Adrenal gland (tissue), 12 donors: ENCODE results near the gene NAA10. TPM values are rescaled to one million over a fixed set of nuclear protein-coding genes. Genes with fewer than 3 reads are reported as not detected.

Experiments used
- DNase-seq, 7 donors: peaks; one replicate each; pipeline ENCODE4 v3.0.0-alpha.2; 2019 to 2020
- H3K27ac ChIP-seq, 5 donors: fragments of 200-600 bp; sonication (generic) in 4 of 5; 1 replicate in 3 of 5; 2 replicates in 2 of 5; pipeline versions ENCODE4 v1.5.1 to v1.8.0; 2016 to 2020; ENCODE audit warnings: mild to moderate bottlenecking in 1 of 5
- H3K27me3 ChIP-seq: fragments of 200-600 bp; 2 replicates; pipeline ENCODE4 v1.8.0; 2021
- H3K36me3 ChIP-seq, 2 donors: fragments of 200-600 bp; replicated peaks in 1 of 2; 1 replicate in 1 of 2; 2 replicates in 1 of 2; pipeline versions ENCODE4 v1.5.1 to v1.8.0; 2018 to 2022
- H3K4me1 ChIP-seq, 2 donors: fragments of 200-600 bp; replicated peaks in 1 of 2; 1 replicate in 1 of 2; 2 replicates in 1 of 2; pipeline versions ENCODE4 v1.5.1 to v1.8.0; 2018 to 2021
- H3K4me3 ChIP-seq, 4 donors: fragments of 200-600 bp; sonication (generic) in 3 of 4; one replicate each; pipeline ENCODE4 v1.5.1; 2016 to 2018
- H3K9me3 ChIP-seq, 3 donors: fragments of 200-600 bp; sonication (generic) in 1 of 3; replicated peaks in 1 of 3; 1 replicate in 2 of 3; 2 replicates in 1 of 3; pipeline versions ENCODE4 v1.5.1 to v1.8.0; 2016 to 2021
- POLR2A ChIP-seq, 2 donors: fragments of 450-650 bp; IDR thresholded peaks; one replicate each; pipeline ENCODE4 v1.6.1; 2017; ENCODE audit warnings: antibody characterized with exemption in 2 of 2, mild to moderate bottlenecking in 2 of 2, moderate library complexity in 1 of 2
- whole genome bisulfite sequencing, 4 donors: extraction: QIAGEN DNeasy Blood & Tissue Kit in 2 of 4; methylation state at CpG; one replicate each; pipeline versions ENCODE4 v1.1.5 to v1.1.7; 2013 to 2017; 5-methylcytosine and 5-hydroxymethylcytosine counted together
- intact Hi-C, 2 donors: fragments of 100-400 bp; cut with DNase I; formaldehyde crosslinking; loops; one replicate each; pipeline versions ENCODE4 v1.14.1 to v1.15.0; 2022 to 2023
- polyA plus RNA-seq, 3 donors: library from polyadenylated mRNA; stranded (reverse); fragments of 200-250 nt in 2 of 3; fragments of 350-450 nt in 1 of 3; fragmentation: Illumina TruSeq in 1 of 3; extraction: RNeasy Lipid Tissue Mini Kit (QIAGEN cat#74804) in 1 of 3; gene quantifications; one replicate each; pipeline ENCODE4 v1.2.3, GENCODE V29; 2013 to 2014
- total RNA-seq, 9 donors: library from RNA; depleted of rRNA in 4 of 9; stranded (reverse); fragments of >200 nt in 4 of 9; fragments of 120-200 nt in 1 of 9; fragmentation: NEBNext Ultra II Directional in 1 of 9; extraction: Animal tissue kit (Norgen Biotek cat#: 25700) in 1 of 9; gene quantifications; one replicate each; pipeline versions ENCODE4 v1.1.0 to v1.2.4, GENCODE V29; 2013 to 2023
- TF ChIP-seq, protein P1 (sequence below), 6 experiments: fragments of 450-650 bp in 4 of 6; fragments of 200-600 bp in 2 of 6; sonication (generic) in 1 of 6; IDR thresholded peaks; 1 replicate in 5 of 6; 2 replicates in 1 of 6; pipeline versions ENCODE4 v1.5.1 to v1.8.0; 2016 to 2021; ENCODE audit warnings: antibody characterized with exemption in 6 of 6, mild to moderate bottlenecking in 2 of 6, moderate library complexity in 1 of 6
- donor health status: healthy with polysubstance abuse.
- donor health status: Bipolar disorder and iron deficiency.
- donor health status: DM: yes; HTN: yes; CAD: no.
- donor health status: DM: no; HTN: no; CAD: no.
- donor health status: DM: no; HTN: no; CAD: no.
- donor health status: DM: yes; HTN: yes; CAD: no.

NAA10 gene
- total and polyA plus RNA-seq, 12 donors: 60.0 to 287 (median 97.8) TPM

DNA sequence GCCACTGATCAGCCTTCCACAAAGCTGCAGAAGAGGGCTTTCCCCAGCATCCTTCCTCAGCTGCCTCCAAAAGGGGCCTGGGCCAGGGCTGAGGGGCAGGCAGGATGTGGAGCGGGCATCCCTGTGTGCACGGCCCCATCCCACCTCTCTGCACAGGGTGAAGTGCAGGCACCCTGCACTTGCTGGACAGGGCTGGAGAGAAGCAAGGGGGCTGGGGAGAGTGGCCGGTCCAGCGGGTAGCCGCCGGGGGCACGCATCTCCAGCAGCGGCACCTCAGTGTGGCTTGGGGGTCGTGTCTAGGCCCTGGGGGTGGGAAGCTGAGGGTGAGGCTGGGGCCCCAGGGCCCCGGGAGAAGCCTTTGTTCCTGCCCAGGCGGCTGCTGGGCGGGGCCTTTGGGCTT lies 27.4 kb downstream of the NAA10 start:
- Histone ChIP-seq H3K9me3 (no peaks in the 10 kb centered on the region), H3K36me3 (no peaks in the 10 kb centered on the region), H3K4me1 (no peaks in the 10 kb centered on the region), H3K27ac (no peak overlapping the region), H3K4me3 (no peak overlapping the region), H3K27me3 (peaks cover 22% of the 10 kb centered on the region)
- WGBS, 4 donors: 78 to 82% methylated on average over 12 of the region's 12 CpGs; no CpG with 5 or more reads in 2 of the 4 donors
- TF ChIP-seq, protein P1, sequence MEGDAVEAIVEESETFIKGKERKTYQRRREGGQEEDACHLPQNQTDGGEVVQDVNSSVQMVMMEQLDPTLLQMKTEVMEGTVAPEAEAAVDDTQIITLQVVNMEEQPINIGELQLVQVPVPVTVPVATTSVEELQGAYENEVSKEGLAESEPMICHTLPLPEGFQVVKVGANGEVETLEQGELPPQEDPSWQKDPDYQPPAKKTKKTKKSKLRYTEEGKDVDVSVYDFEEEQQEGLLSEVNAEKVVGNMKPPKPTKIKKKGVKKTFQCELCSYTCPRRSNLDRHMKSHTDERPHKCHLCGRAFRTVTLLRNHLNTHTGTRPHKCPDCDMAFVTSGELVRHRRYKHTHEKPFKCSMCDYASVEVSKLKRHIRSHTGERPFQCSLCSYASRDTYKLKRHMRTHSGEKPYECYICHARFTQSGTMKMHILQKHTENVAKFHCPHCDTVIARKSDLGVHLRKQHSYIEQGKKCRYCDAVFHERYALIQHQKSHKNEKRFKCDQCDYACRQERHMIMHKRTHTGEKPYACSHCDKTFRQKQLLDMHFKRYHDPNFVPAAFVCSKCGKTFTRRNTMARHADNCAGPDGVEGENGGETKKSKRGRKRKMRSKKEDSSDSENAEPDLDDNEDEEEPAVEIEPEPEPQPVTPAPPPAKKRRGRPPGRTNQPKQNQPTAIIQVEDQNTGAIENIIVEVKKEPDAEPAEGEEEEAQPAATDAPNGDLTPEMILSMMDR (IDR thresholded peaks at IDR 0.05): no peak
- no peak for TF ChIP-seq POLR2A (IDR thresholded peaks at IDR 0.05)
- intact Hi-C loops: no loop called here
- DNase-seq: peak in 1 of 7 donors; percentile 12

DNA sequence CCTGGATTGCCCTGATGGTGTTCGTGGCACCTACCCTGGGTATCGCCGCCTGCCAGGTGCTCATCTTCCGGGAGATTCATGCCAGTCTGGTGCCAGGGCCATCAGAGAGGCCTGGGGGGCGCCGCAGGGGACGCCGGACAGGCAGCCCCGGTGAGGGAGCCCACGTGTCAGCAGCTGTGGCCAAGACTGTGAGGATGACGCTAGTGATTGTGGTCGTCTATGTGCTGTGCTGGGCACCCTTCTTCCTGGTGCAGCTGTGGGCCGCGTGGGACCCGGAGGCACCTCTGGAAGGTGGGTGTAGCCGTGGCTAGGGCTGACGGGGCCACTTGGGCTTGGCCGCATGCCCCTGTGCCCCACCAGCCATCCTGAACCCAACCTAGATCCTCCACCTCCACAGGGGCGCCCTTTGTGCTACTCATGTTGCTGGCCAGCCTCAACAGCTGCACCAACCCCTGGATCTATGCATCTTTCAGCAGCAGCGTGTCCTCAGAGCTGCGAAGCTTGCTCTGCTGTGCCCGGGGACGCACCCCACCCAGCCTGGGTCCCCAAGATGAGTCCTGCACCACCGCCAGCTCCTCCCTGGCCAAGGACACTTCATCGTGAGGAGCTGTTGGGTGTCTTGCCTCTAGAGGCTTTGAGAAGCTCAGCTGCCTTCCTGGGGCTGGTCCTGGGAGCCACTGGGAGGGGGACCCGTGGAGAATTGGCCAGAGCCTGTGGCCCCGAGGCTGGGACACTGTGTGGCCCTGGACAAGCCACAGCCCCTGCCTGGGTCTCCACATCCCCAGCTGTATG lies 28.5 kb downstream of the NAA10 start:
- H3K27me3 ChIP-seq: peaks cover 17% of the 10 kb centered on the region
- no peak overlapping the region for H3K27ac ChIP-seq
- intact Hi-C loops: no loop called here
- TF ChIP-seq, protein P1 (IDR thresholded peaks at IDR 0.05): no peak
- no peak for TF ChIP-seq POLR2A (IDR thresholded peaks at IDR 0.05)
- H3K9me3 ChIP-seq: no peaks in the 10 kb centered on the region
- no peaks in the 10 kb centered on the region for H3K4me1 ChIP-seq
- DNase-seq: peak in 1 of 7 donors; percentile 13
- WGBS, 4 donors: 62 to 79% (median 75%) methylated on average over 11 to 27 of the region's 27 CpGs; no CpG with 5 or more reads in 1 of the 4 donors
- H3K4me3 ChIP-seq: no peak overlapping the region
- no peaks in the 10 kb centered on the region for H3K36me3 ChIP-seq

DNA sequence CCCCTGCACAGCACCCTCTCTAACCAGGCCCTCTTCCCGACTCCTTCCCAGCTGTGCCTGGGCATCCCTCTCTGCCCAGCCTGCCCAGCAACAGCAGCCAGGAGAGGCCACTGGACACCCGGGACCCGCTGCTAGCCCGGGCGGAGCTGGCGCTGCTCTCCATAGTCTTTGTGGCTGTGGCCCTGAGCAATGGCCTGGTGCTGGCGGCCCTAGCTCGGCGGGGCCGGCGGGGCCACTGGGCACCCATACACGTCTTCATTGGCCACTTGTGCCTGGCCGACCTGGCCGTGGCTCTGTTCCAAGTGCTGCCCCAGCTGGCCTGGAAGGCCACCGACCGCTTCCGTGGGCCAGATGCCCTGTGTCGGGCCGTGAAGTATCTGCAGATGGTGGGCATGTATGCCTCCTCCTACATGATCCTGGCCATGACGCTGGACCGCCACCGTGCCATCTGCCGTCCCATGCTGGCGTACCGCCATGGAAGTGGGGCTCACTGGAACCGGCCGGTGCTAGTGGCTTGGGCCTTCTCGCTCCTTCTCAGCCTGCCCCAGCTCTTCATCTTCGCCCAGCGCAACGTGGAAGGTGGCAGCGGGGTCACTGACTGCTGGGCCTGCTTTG lies 29.2 kb downstream of the NAA10 start:
- WGBS, 4 donors: 87 to 97% (median 91%) methylated on average over 12 to 32 of the region's 32 CpGs; no CpG with 5 or more reads in 1 of the 4 donors
- TF ChIP-seq, protein P1 (IDR thresholded peaks at IDR 0.05): no peak
- no peak for TF ChIP-seq POLR2A (IDR thresholded peaks at IDR 0.05)
- no peaks in the 10 kb centered on the region for H3K9me3 ChIP-seq
- H3K27ac ChIP-seq: no peak overlapping the region
- peaks cover 14% of the 10 kb centered on the region for H3K27me3 ChIP-seq
- no peaks in the 10 kb centered on the region for H3K4me1 ChIP-seq
- H3K4me3 ChIP-seq: no peak overlapping the region
- intact Hi-C loops: no loop called here
- H3K36me3 ChIP-seq: no peaks in the 10 kb centered on the region
- DNase-seq: peak in 1 of 7 donors; percentile 21
